ENCODE data around the gene PCNX2.

Gene PCNX2

GRCh38 chr1:233277637-233278606 is 17.6 kb downstream of the PCNX2 start:
- TF ChIP-seq CTCF (IDR thresholded peaks at IDR 0.05; ENCODE audit: low read depth, low read length), result no peak
- H3K4me1 ChIP-seq, result no peaks in the 10 kb centered on the region
- no peak overlapping the region for H3K4me3 ChIP-seq (ENCODE audit: low read depth, low read length)
- H3K27me3 ChIP-seq, result no peaks in the 10 kb centered on the region
- DNase-seq, result no peak
- H3K9me3 ChIP-seq, result no peaks in the 10 kb centered on the region
- peaks cover 5% of the 10 kb centered on the region; the same call in 1 of the 2 replicates for H3K36me3 ChIP-seq

GRCh38 chr1:233269656-233270055 is 25.9 kb downstream of the PCNX2 start:
- Histone ChIP-seq H3K9me3 (no peaks in the 10 kb centered on the region), H3K27me3 (no peaks in the 10 kb centered on the region), H3K4me1 (no peaks in the 10 kb centered on the region), H3K4me3 (ENCODE audit: low read depth, low read length) (no peak overlapping the region), H3K36me3 (no peaks in the 10 kb centered on the region)
- no peak for DNase-seq
- no peak for TF ChIP-seq CTCF (IDR thresholded peaks at IDR 0.05; ENCODE audit: low read depth, low read length)

- Histone ChIP-seq H3K4me3 (ENCODE audit: low read depth, low read length) (no peak overlapping the region), H3K36me3 (no peaks in the 10 kb centered on the region), H3K27me3 (no peaks in the 10 kb centered on the region), H3K4me1 (no peaks in the 10 kb centered on the region), H3K9me3 (no peaks in the 10 kb centered on the region)
- TF ChIP-seq CTCF (IDR thresholded peaks at IDR 0.05; ENCODE audit: low read depth, low read length), result no peak
- no peak for DNase-seq
These were observed 27.0 kb downstream of the PCNX2 start for GRCh38 chr1:233268389-233269022.

DNA sequence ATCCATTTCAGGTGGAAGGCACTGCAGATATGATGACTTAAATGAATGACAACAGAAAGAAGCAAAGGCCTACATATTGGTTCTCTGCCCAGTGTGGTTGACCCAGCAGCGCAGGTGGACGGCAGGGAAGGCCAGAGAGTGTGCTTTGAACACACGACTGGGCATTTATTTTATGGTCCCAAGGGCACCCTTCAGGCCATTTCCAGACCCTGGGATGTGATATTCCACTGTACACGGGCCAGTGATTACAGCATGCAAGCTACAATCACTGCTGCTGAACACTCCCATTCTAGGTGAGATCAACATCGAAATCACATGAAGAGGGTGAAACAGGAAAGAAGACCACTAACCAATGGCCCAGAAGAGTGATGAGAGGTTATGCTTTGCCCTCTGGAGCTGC is 33.8 kb downstream of the PCNX2 start:
- peaks cover 16% of the 10 kb centered on the region for H3K36me3 ChIP-seq
- TF ChIP-seq CTCF (IDR thresholded peaks at IDR 0.05; ENCODE audit: low read depth, low read length), result no peak
- no peaks in the 10 kb centered on the region for H3K27me3 ChIP-seq
- DNase-seq, result no peak
- no peak overlapping the region for H3K4me3 ChIP-seq (ENCODE audit: low read depth, low read length)
- no peaks in the 10 kb centered on the region for H3K9me3 ChIP-seq
- peaks cover 4% of the 10 kb centered on the region for H3K4me1 ChIP-seq

DNA sequence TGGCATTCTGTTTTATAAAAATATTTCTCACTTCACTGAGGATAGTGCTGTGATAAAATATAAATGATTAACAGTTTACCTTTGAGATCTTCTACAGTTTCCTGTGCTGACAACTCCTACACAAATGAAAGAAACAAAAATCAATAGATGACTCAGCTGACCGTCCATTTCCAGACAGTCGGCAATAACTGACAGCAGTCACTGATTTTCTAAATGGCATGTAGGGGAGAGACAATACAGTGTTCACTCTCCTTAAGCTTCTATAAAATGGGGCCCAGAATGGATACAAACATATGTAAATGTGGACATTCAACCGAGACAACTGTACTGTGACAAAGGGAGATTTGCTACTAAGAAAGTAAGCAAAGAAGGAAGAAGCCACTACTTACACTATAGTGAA is 34.3 kb downstream of the PCNX2 start:
- DNase-seq, result no peak
- Histone ChIP-seq H3K4me3 (ENCODE audit: low read depth, low read length) (no peak overlapping the region), H3K4me1 (peaks cover 9% of the 10 kb centered on the region), H3K36me3 (peaks cover 16% of the 10 kb centered on the region), H3K9me3 (no peaks in the 10 kb centered on the region), H3K27me3 (no peaks in the 10 kb centered on the region)
- TF ChIP-seq CTCF (IDR thresholded peaks at IDR 0.05; ENCODE audit: low read depth, low read length), result no peak

- TF ChIP-seq CTCF (IDR thresholded peaks at IDR 0.05; ENCODE audit: low read depth, low read length), result no peak
- DNase-seq, result no peak
- Histone ChIP-seq H3K4me1 (peaks cover 14% of the 10 kb centered on the region), H3K36me3 (peaks cover 16% of the 10 kb centered on the region), H3K9me3 (no peaks in the 10 kb centered on the region), H3K27me3 (no peaks in the 10 kb centered on the region), H3K4me3 (ENCODE audit: low read depth, low read length) (no peak overlapping the region)
These were observed 37.7 kb downstream of the PCNX2 start for GRCh38 chr1:233257786-233258185.
